Fibroblast of skin of left quadriceps (primary cell): ENCODE data around the gene F8A1.
A peak's percentile ranks its signal among the peaks of the same experiment; 100 is the strongest.
"Not testable (repeated sequence)": the region's sequence is repeated elsewhere in the genome, so short reads cannot be mapped to it uniquely, and the experiment has no call there.

ENCODE experiments used
- DNase-seq, 2 experiments: peaks; one replicate each; pipeline ENCODE4 v3.0.0-alpha.2; 2013; ENCODE audit warnings: low read depth in 2 of 2

Gene F8A1

GRCh38 chrX:154886069-154886788, at the start of gene F8A1:
F8A1 (plus strand) TSS chrX:154886355; CDS start chrX:154886375, 20 bp downstream.
- not testable (repeated sequence) for DNase-seq

GRCh38 chrX:154840856-154841255, 45.3 kb upstream of the F8A1 start:
- DNase-seq, result peak; percentile 37 to 48

- DNase-seq, result no peak
Measured at GRCh38 chrX:154850957-154851611, 35.1 kb upstream of the F8A1 start.

- DNase-seq, result no peak
Measured at GRCh38 chrX:154855256-154855655, 30.9 kb upstream of the F8A1 start.

GRCh38 chrX:154868522-154868921, 17.6 kb upstream of the F8A1 start:
- DNase-seq, result not testable (repeated sequence)

- DNase-seq, result no peak
Measured at GRCh38 chrX:154873329-154873728, 12.8 kb upstream of the F8A1 start.

GRCh38 chrX:154884069-154884468, 2.1 kb upstream of the F8A1 start:
- not testable (repeated sequence) for DNase-seq

- not testable (repeated sequence) for DNase-seq
Measured at GRCh38 chrX:154885057-154885456, 1.1 kb upstream of the F8A1 start.

- not testable (repeated sequence) for DNase-seq
Measured at GRCh38 chrX:154885549-154885948, 606 bp upstream of the F8A1 start.

GRCh38 chrX:154886789-154887221, 650 bp downstream of the F8A1 start:
- not testable (repeated sequence) for DNase-seq

- DNase-seq, result peak in 1 of 2 experiments; percentile 8
Measured at GRCh38 chrX:154890990-154891639, 5.0 kb downstream of the F8A1 start.

GRCh38 chrX:154892296-154892695, 6.1 kb downstream of the F8A1 start:
- no peak for DNase-seq

- no peak for DNase-seq
Measured at GRCh38 chrX:154900323-154900722, 14.2 kb downstream of the F8A1 start.

- no peak for DNase-seq
Measured at GRCh38 chrX:154902408-154902807, 16.3 kb downstream of the F8A1 start.

GRCh38 chrX:154908821-154909220, 22.7 kb downstream of the F8A1 start:
- DNase-seq, result no peak

GRCh38 chrX:154910048-154910447, 23.9 kb downstream of the F8A1 start:
- not testable (repeated sequence) for DNase-seq

- not testable (repeated sequence) for DNase-seq
Measured at GRCh38 chrX:154910528-154910927, 24.4 kb downstream of the F8A1 start.

- no peak for DNase-seq
Measured at GRCh38 chrX:154914052-154914451, 27.9 kb downstream of the F8A1 start.

GRCh38 chrX:154918060-154918483, 31.9 kb downstream of the F8A1 start:
- peak; percentile 81 to 83 for DNase-seq

- DNase-seq, result not testable (repeated sequence)
Measured at GRCh38 chrX:154924771-154925170, 38.6 kb downstream of the F8A1 start.
